Stimulated activated CD4-positive, alpha-beta T cell treated with anti-CD3 and anti-CD28 coated beads, TNF-alpha, amount 100 ng/mL, for 48 hours (primary cell): Measurements from ENCODE around the gene PAQR4.
A peak's percentile ranks its signal among the peaks of the same experiment; 100 is the strongest.

Experiments used
- DNase-seq, 3 donors: peaks; one replicate each; pipeline ENCODE4 v3.0.0-alpha.2; 2020; ENCODE audit warnings: low read depth in 3 of 3

Gene PAQR4

GRCh38 chr16:3004781-3005284 is 35.7 kb downstream of the PAQR4 start:
- DNase-seq: no peak

DNA sequence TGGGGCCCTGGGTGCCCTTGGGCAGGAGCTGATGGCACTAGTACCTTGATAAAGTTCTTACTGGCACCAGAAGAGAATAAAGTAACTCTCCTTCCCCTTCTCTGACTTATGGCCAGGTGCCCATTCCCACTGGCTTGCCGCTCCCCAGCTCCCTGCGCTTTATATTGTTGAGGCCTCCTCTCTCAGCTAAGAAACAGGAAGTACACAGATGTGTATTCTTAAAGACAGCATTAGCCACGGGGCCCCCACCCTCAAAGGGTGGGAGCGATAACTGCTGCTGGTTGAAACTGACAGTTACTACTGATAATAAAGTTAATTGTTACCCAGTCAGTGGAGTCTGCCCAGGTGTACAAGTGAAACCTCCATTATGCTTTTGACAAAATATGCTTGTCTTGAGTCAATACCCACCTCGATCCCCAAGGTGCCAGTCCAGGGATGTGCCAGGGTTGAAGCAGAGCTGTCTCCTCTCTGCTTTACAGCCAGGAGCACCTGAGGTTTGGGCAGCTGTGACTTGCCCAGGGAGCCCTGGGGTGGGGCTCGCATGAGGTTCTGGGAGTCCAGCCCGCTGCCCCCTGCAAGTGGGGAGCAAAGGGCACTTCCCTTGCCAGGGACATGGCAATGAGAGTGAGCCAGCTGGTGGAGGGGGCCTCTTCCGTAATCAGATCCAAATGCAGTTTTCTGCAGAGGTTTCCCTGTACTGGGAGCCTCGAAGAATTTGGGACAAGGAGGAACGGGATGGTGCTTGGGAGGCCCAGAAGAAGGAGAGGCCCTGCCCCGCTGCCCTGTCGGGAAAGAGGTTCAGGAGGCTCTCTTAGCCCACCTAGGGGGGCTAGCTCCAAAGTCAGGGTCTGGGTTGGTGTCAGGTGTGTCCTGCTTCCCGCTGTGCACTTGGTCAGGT is 38.2 kb downstream of the PAQR4 start:
- DNase-seq: no peak

DNA sequence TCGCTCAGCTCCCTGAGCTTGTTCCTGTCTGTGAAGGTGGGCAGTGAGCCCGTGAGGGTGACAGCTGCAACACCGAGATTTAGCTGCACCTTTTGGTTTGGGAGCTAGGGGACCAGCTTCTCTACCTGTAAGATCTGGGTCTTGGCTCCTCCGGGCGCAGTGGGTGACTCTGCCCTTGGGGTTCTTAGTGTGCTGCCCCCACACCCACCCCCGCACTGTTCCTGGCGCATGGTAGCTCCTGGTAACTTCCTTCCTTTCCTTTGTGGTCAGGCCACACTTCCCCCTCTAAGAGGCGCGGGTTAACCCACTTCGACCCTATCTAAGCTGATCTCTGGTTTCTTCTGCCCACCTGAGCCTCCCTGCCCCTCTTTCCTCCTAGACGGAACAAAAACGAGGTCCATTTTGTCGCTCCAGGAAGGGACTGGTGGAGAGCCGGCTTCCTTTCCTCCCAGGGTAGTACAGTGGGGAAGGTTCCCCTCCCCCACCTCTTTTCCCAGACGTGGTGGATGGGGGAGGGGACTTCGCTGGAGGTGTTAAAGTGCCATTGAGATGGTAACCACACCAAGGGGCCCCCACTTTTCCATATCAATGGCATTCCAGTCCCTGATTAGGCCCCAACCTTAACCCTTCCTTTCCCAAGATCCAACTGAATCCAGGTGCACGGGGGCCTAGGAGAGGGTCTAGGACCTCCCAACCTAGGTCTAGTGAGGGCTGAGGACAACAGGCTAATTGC is 39.0 kb downstream of the PAQR4 start:
- DNase-seq: no peak

DNA sequence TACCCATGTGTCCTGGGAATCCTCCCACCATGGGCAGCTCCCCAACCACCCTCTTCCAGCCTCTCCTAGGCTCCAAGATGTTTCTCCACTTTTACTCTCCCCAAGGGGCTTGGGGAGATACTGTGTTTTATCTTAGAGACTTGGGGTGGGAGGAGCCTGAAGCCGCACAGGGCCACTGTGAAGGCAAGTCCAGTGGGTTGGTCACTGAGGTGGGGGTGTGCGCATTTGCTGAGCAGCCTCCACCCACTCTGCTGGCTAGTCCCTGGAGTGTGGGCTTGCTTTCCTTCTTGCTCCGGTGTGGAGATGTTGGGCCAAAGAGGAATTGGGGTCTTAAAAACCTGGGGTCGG is 39.5 kb downstream of the PAQR4 start:
- no peak for DNase-seq

DNA sequence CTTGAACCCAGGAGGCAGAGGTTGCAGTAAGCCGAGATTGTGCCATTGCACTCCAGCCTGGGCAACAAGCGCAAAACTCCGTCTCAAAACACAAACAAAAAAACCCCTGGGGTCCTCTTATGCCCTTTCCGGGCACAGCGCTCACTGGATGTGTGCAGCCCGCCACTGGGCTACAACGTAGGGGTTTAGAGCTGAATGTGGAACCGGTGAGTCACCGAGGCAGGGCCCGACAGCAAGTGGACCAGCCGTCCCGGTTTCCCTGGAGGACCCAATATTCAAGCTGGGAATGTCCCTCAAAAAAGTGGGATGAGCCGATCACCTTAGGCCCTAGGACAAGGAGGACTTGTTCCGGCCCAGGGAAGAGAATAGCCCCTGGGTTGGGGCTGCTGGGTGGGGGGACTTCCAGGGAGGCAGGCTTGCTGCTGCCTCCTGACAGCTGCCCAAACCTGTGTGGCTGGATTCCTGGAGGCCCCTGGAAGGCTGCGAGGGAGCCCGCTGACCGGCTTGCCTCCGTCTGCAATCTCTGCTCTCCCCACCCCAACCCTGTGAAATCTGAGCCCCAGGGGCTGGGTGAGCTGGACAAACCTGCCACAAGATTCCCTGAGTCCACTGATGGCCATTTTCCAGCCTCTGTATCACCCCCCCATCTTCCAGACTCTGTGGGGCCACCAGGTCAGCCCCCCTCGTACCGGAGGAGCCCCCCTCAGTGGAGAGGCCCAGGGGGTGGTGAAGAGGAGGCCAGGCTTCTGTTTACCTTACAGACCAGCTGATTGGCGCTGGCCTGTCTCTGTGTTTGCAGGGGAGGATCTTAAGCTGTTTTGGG is 40.6 kb downstream of the PAQR4 start:
- no peak for DNase-seq

GRCh38 chr16:3010510-3010909 is 41.4 kb downstream of the PAQR4 start:
- no peak for DNase-seq

- DNase-seq: no peak
Measured at GRCh38 chr16:3012246-3012645, 43.1 kb downstream of the PAQR4 start.

DNA sequence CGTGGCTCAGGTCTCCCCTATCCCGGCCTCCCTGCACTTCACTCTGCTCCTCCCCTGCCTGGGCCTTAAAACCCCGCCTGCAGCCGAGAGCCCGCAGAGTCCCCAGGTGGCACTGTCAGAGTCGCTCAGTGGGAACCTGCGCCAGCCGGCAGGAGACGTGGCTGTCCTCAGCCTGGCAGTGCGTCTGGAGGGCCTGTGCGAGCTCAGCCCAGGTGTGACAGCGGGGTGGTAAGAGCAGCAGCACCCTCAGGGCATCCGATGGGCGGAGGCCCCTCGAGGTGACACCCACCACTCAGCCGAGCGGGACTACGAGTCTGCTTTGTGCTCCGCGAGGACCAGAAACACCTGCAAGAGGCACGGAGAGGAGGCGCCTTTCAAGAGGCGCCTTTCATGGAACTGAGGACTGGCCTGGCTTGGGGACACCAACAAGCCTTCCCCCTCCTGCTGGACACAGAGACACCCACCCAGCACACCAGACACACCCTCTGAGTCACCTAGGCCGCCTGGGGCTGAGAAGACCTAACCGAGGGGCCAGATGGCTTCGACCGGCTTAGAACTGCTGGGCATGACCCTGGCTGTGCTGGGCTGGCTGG is 43.8 kb downstream of the PAQR4 start, which contains the start of gene CLDN9:
Gene CLDN9 (plus strand): TSS at position 96 of the 593 bp plus-strand sequence. CDS start 440 bp downstream, at position 536.
- no peak for DNase-seq

- no peak for DNase-seq
Measured at GRCh38 chr16:3013491-3013951, 44.4 kb downstream of the PAQR4 start.

GRCh38 chr16:3013998-3014690 is 45.0 kb downstream of the PAQR4 start:
- DNase-seq: no peak

DNA sequence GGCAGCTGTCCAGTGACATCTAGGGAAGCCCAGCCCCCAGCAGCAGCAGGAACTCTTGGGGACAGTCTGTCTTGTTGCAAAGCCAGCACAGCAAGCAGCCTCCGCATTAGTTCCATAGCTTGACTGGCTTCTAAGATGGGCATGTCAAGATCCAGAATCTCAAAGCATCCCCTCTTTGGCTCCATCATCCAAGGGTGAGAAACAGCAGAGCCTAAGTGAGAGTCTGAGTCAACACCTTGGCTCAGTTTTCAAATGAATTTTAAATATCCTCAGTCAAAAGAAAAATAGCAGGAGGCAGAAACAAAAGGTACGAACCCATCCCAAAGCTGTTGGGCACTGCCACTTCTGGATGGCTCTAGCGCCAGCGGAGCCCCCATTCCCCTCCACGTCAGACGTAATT is 45.8 kb downstream of the PAQR4 start:
- no peak for DNase-seq

GRCh38 chr16:3015865-3016521 is 46.8 kb downstream of the PAQR4 start:
- DNase-seq: no peak

GRCh38 chr16:3017344-3017743 is 48.2 kb downstream of the PAQR4 start:
- no peak for DNase-seq

GRCh38 chr16:3017794-3018506 is 48.8 kb downstream of the PAQR4 start, which contains the start of gene CLDN6:
Gene CLDN6, minus strand, starts transcription at chr16:3018183. Its CDS starts 2,162 bp downstream, at chr16:3016021.
- DNase-seq: peak in 1 of 3 donors; percentile 21

- DNase-seq: no peak
Measured at GRCh38 chr16:3019594-3020246, 50.6 kb downstream of the PAQR4 start.

- DNase-seq: peak in 1 of 3 donors; percentile 38
Measured at GRCh38 chr16:3020247-3020603, 51.1 kb downstream of the PAQR4 start, which contains the start of gene TNFRSF12A. Gene TNFRSF12A, plus strand, starts transcription at chr16:3020368. Its CDS starts 30 bp downstream, at chr16:3020398.

DNA sequence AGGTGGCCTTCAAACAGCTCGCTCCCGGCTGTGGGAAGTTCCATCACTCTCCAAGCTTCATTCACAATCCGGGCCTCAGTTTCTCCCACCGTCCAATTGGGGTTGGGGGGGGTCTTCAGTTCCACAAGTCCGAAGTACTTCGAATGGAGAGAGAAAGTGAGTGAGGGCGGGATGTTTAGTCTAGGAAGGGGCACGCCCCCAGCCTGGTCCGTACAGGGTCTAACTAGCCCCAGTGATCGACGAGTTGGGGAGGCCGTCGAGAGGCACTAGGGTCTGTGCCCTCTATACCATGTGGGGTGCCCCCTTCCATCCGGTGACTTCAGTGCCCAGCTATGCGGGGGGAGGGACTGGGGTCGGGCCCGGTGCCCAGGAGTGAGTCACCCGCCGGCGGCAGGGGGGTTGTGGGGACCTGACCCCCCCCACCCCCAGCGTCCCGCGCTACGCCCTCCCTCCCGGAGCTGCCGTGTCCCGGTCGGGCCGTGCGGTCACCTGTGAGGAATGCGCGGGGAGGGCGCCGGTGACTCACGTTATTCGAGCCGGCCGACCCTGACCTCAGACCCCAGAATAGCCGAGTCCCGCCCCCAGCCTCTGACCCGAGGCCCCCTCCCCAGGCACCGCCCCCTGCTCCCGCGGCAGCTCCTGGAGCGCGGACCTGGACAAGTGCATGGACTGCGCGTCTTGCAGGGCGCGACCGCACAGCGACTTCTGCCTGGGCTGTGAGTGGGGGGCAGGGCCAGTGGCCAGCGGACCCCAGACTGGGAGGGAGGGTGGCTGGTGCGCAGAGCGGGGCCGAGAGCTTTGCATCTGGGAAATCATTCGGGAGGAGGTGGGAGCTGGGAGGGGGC is 51.7 kb downstream of the PAQR4 start:
- DNase-seq: peak in 1 of 3 donors; percentile 22
